Measurements from ENCODE around the gene SANBR.
A peak's percentile ranks its signal among the peaks of the same experiment; 100 is the strongest.

The SANBR gene

DNA sequence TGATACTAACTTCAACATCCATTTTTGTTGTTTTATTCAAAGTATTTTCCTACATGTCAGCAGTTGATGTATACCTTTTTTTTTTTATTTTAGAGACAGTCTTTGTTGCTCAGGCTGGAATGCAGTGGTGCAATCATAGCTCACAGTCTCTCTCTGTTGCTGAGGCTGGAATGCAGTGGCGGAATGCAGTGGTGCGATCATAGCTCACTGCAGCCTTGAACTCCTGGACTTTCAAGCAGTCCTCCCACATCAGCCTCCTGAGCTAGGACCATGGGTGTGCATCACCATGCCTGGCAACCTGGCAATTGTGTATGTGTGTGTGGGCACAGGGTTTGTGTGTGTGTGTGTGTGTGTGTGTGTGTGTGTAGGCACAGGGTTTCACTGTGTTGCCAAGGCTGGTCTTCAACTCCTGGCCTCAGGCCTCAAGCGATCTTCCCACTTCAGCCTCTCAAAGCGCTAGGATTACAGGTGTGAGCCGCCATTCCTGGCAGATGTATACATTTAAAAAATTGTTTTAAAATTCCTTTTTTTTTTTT, 24.8 kb downstream of the SANBR start:
- peak; percentile 0 for DNase-seq (ENCODE audit: low read depth)

DNA sequence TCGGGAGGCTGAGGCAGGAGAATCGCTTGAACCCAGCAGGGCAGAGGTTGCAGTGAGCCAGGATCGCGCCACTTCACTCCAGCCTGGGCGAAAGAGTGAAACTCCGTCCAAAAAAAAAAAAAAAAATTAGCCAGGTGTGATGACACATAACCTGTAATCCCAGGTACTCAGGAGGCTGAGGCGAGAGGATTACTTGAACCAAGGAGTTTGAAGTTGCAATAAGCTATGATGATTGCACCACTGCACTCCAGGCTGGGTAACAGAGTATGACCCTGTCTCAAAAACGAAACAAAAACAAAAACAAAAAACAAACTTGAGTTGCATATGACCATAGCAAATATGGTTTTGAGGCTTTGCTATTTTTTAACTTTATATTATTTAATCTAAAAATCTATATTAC, 25.8 kb downstream of the SANBR start:
- DNase-seq (ENCODE audit: low read depth) = no peak

DNA sequence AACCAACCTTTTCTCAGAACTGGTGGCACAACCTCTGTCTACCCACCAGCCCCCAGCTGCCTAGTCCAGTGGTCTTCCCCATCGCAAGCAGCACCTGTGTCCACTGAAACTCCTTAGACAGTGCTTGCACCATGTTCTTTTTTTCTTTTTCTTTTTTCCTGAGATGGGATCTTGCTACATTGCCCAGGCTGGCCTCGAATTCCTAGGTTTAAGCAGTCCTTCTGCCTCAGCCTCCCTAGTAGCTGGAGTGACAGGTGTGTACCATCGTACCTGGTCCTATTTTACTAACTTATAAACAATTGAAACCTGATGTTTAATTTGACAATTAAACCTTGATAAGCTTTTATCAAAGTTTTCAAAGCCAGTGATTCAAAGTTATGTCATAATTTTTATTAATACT, 30.8 kb downstream of the SANBR start:
- no peak for DNase-seq (ENCODE audit: low read depth)

DNA sequence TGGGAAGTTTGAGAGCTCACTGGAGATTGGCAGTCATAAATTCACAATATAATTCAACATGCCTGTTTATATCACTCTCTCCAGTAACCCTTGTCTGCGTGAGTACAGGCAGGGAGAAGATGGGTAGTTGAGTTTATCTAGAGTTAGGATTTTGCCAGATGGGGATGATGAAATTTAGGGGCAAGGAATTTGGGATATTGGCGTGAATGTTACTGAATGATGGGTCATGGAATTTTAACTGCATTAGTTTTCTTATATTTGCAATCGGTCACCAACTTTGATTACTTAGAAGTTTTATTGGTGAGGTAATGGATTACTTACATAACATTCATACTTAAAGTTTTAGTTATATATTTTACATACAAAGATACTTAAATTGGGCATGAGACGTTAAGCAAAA, 35.1 kb downstream of the SANBR start:
- no peak for DNase-seq (ENCODE audit: low read depth)

DNA sequence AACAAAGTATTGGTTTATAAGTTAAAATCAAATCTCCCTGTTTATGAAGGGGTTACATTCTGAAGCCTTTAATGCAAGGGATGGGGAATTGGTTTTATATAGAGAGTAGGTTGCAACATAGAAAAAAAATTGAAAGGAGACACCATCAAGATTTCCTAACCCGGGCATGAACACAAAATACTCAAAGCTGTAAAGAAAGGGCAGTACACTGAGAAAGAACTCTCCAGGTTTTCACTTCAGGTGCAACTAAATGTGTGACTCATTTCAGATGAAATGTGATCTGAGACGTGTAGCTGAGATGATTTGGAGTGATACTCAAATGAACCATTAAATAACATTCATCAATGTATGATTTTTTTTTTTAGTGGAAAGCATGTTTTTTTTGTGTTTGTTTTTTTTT, 43.6 kb downstream of the SANBR start:
- DNase-seq (ENCODE audit: low read depth) = no peak

DNA sequence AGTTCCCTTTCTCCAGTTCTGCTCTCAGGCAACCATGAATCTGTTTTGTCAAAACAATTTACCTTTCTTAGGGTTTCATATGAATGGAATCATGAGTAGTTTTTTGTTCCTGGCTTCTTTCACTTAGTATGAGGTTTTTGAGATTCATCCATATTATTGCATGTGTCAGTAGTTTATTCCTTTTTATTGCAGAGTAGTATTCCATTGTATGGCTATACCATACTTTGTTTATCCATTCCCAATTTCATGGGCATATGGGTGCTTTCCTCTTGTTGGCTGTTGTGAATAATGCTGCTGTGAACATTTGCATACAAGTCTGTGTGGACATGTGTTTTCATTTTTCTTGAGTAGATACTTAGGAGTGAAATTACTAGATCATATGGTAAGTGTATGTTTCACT, 46.0 kb downstream of the SANBR start:
- DNase-seq (ENCODE audit: low read depth) = no peak

DNA sequence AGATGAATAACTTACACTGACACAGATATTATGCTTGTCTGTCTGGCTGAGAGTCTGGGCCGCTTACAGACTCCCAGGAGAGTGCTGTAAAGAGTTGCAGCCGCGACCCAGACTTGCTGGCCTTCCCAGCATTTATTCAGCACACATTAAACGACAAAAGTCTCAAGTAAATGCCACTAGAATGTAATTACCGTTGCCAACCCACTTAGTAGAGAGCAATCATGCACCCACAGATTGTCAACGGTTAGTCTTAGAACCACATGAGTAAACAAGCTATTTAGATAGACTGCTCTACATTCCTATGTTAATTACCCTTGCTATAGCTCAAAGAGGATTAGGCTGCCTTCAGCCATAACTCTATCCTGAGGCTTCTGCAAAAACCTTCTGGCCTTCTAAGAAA, 48.5 kb downstream of the SANBR start:
- DNase-seq (ENCODE audit: low read depth) = no peak
